Measurements from ENCODE around the gene USP17L21. TPM values are rescaled to one million over a fixed set of nuclear protein-coding genes. Genes with fewer than 3 reads are reported as not detected.
"Not testable (repeated sequence)": the region's sequence is repeated elsewhere in the genome, so short reads cannot be mapped to it uniquely, and the experiment has no call there.

Gene USP17L21
- total RNA-seq, 1 donor from 2014 or later = not detected

- not testable (repeated sequence) for H3K4me1 Mint-ChIP-seq (ENCODE audit: low read depth); H3K27ac Mint-ChIP-seq (ENCODE audit: unreplicated experiment); H3K9me3 Mint-ChIP-seq (ENCODE audit: low read depth); H3K4me3 Mint-ChIP-seq (ENCODE audit: unreplicated experiment); H3K27me3 Mint-ChIP-seq (ENCODE audit: low read depth); H3K36me3 Mint-ChIP-seq (ENCODE audit: low read depth)
- DNase-seq (ENCODE audit: low spot score) = peak; percentile 99
Observed at GRCh38 chr4:9271719-9272118, 9.0 kb downstream of the USP17L21 start.

Other genes starting within 250 kb of the USP17L21 start
- gene FAM90A26, start 92.5 kb upstream of the USP17L21 start, total RNA-seq = not detected in 3 replicates
- not detected in 3 replicates for gene USP17L10, start 52.2 kb upstream of the USP17L21 start, total RNA-seq
- gene USP17L11, start 47.5 kb upstream of the USP17L21 start, total RNA-seq = not detected in 3 replicates
- gene USP17L12, start 42.7 kb upstream of the USP17L21 start, total RNA-seq = not detected in 3 replicates
- not detected in 3 replicates for gene USP17L13, start 38.0 kb upstream of the USP17L21 start, total RNA-seq
- gene USP17L15, start 28.5 kb upstream of the USP17L21 start, total RNA-seq = not detected in 3 replicates
- not detected in 3 replicates for gene USP17L17, start 19.0 kb upstream of the USP17L21 start, total RNA-seq
- not detected in 3 replicates for gene USP17L18, start 14.2 kb upstream of the USP17L21 start, total RNA-seq
- not detected in 3 replicates for gene USP17L19, start 9.5 kb upstream of the USP17L21 start, total RNA-seq
- gene USP17L20, start 4.7 kb upstream of the USP17L21 start, total RNA-seq = not detected in 3 replicates
- gene USP17L22, start 4.7 kb downstream of the USP17L21 start, total RNA-seq = not detected in 3 replicates
- not detected in 3 replicates for gene USP17L24, start 62.3 kb downstream of the USP17L21 start, total RNA-seq
- gene USP17L25, start 67.0 kb downstream of the USP17L21 start, total RNA-seq = not detected in 3 replicates
- not detected in 3 replicates for gene USP17L26, start 71.8 kb downstream of the USP17L21 start, total RNA-seq
- not detected in 3 replicates for gene USP17L5, start 76.5 kb downstream of the USP17L21 start, total RNA-seq
- gene USP17L27, start 81.3 kb downstream of the USP17L21 start, total RNA-seq = not detected in 3 replicates
- gene USP17L28, start 86.0 kb downstream of the USP17L21 start, total RNA-seq = not detected in 3 replicates
- not detected in 3 replicates for gene USP17L29, start 90.8 kb downstream of the USP17L21 start, total RNA-seq
- not detected in 3 replicates for gene USP17L30, start 100.3 kb downstream of the USP17L21 start, total RNA-seq
- not detected in 3 replicates for gene DEFB131A, start 181.5 kb downstream of the USP17L21 start, total RNA-seq